Activated CD4-positive, alpha-beta memory T cell treated with anti-CD3 and anti-CD28 coated beads, Interleukin-2, amount 10 ng/mL, durations not matched to agents 7 days and 5 days (primary cell): Measurements from ENCODE around the gene IL17B. TPM values are rescaled to one million over a fixed set of nuclear protein-coding genes. Genes with fewer than 3 reads are reported as not detected.

Experiments used
- CTCF ChIA-PET: fragments of 350-600 bp; sonication (Branson Sonifier 250); formaldehyde crosslinking; loops from one replicate; lab custom pipeline; 2021; ENCODE audit warnings: antibody characterized with exemption, inconsistent platforms; lab: Charles Lee
- POLR2A ChIA-PET: fragments of 350-600 bp; sonication (Branson Sonifier 250); formaldehyde crosslinking; loops from one replicate; lab custom pipeline; 2021; ENCODE audit warnings: antibody characterized with exemption; lab: Charles Lee
- DNase-seq: peaks from one replicate; pipeline ENCODE4 v3.0.0-alpha.2; 2020
- H3K27ac Mint-ChIP-seq: one replicate; pipeline ENCODE4 v1.8.0; 2021; ENCODE audit warnings: mild to moderate bottlenecking, mixed read lengths
- H3K27me3 Mint-ChIP-seq: one replicate; pipeline ENCODE4 v1.8.0; 2021; ENCODE audit warnings: mixed read lengths
- H3K36me3 Mint-ChIP-seq: one replicate; pipeline ENCODE4 v1.8.0; 2021; ENCODE audit warnings: low read depth, mixed read lengths
- H3K4me1 Mint-ChIP-seq: one replicate; pipeline ENCODE4 v1.8.0; 2021; ENCODE audit warnings: mixed read lengths
- H3K4me3 Mint-ChIP-seq: one replicate; pipeline ENCODE4 v1.8.0; 2021; ENCODE audit warnings: mild to moderate bottlenecking, mixed read lengths
- H3K9me3 Mint-ChIP-seq: one replicate; pipeline ENCODE4 v1.8.0; 2021; ENCODE audit warnings: mixed read lengths
- total RNA-seq, 2 experiments: library from RNA; stranded (reverse); gene quantifications; one replicate each; pipeline ENCODE4 v1.2.3, GENCODE V29; 2021

IL17B gene
- total RNA-seq, 2 experiments from 2014 or later = not detected

DNA sequence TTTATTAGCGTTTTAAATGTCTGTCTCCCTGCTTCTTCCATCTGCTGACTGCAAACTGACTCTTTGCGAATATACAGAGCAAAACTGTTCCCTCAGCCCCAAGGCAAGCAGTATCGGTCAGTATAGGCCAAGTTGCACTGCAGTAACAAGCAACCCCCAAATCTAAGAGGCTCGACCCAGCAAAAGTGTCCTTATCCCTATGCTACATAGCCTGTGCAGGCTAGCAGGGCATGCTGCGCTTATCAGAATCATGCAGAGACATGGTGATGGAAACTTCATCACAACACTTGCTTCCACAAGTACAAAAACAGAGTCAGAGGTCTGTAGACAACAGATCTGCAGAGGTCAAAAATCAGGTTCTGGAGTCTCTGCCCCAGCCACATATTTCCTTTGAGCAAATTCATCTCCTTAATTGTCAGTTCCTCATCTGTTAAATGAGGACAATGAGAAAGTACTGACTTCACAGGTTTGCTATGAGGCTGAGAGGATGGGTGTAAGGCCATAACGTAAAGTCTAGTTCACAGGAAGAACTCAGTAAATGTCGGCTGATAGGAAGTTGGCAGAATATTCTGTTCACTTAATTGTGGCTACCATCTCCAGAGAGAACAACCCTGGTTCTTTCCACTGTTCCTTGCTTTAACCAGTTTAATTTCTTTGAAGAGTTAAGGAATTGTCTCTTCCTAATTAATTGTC lies 9.6 kb upstream of the IL17B start:
- Mint-ChIP-seq H3K4me1 (peaks cover 2% of the 10 kb centered on the region), H3K27me3 (peaks cover 6% of the 10 kb centered on the region), H3K27ac (no peak overlapping the region), H3K9me3 (no peaks in the 10 kb centered on the region), H3K36me3 (no peaks in the 10 kb centered on the region), H3K4me3 (no peak overlapping the region)
- no peak for DNase-seq
- POLR2A ChIA-PET = no interaction called here
- CTCF ChIA-PET = interaction anchor here (1.2 to 2.0 kb wide), 3 partner anchors 21 to 74 kb away, joined by 3 to 9 read pairs (median 5); no protein-coding TSS in a partner anchor

DNA sequence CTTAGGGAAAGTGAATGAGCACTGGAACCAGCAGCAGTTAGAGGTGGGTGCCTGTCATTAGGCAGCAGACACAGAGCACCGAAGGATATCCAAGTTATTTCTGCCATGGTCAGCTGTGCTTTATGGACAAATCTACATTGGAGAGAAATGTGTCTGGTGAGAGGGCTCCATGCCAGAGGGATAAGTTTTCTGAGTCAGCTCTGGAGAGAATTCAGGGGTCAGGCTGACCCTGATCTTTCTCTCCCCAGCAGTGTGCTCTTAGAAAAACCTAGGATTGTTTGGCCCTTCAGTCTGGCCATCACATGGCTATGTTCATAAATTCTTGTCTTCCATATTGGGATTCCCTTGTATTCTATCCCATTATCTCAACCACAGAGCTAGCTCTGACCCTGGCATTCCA lies 8.9 kb upstream of the IL17B start:
- Mint-ChIP-seq H3K27ac (no peak overlapping the region), H3K4me3 (no peak overlapping the region), H3K9me3 (no peaks in the 10 kb centered on the region), H3K36me3 (no peaks in the 10 kb centered on the region), H3K4me1 (peaks cover 2% of the 10 kb centered on the region), H3K27me3 (peaks cover 6% of the 10 kb centered on the region)
- CTCF ChIA-PET = interaction anchor here (0.8 to 2.5 kb wide), 5 partner anchors 9 to 177 kb away, joined by 3 to 10 read pairs (median 5); partner anchors contain the start of gene IL17B
- no peak for DNase-seq
- POLR2A ChIA-PET = no interaction called here

GRCh38 chr5:149387081-149387631 lies 8.1 kb upstream of the IL17B start:
- Mint-ChIP-seq H3K4me1 (peaks cover 2% of the 10 kb centered on the region), H3K36me3 (no peaks in the 10 kb centered on the region), H3K27ac (no peak overlapping the region), H3K9me3 (no peaks in the 10 kb centered on the region), H3K27me3 (peaks cover 6% of the 10 kb centered on the region), H3K4me3 (no peak overlapping the region)
- no peak for DNase-seq
- ChIA-PET CTCF (interaction anchor here (0.8 to 2.5 kb wide), 5 partner anchors 8 to 178 kb away, joined by 3 to 10 read pairs (median 6); partner anchors contain the start of gene IL17B), POLR2A (interaction anchor here (0.7 kb wide), 1 partner anchor 124 kb away, joined by 3 read pairs; no protein-coding TSS in a partner anchor)

- DNase-seq = no peak
- H3K27me3 Mint-ChIP-seq = peaks cover 8% of the 10 kb centered on the region
- H3K4me1 Mint-ChIP-seq = peaks cover 2% of the 10 kb centered on the region
- H3K9me3 Mint-ChIP-seq = no peaks in the 10 kb centered on the region
- H3K4me3 Mint-ChIP-seq = no peak overlapping the region
- H3K36me3 Mint-ChIP-seq = no peaks in the 10 kb centered on the region
- no peak overlapping the region for H3K27ac Mint-ChIP-seq
- ChIA-PET POLR2A (no interaction called here), CTCF (interaction anchor here (1.0 to 3.1 kb wide), 4 partner anchors 14 to 179 kb away, joined by 3 to 13 read pairs (median 8); no protein-coding TSS in a partner anchor)
Measured at GRCh38 chr5:149386166-149386565, 7.1 kb upstream of the IL17B start.

DNA sequence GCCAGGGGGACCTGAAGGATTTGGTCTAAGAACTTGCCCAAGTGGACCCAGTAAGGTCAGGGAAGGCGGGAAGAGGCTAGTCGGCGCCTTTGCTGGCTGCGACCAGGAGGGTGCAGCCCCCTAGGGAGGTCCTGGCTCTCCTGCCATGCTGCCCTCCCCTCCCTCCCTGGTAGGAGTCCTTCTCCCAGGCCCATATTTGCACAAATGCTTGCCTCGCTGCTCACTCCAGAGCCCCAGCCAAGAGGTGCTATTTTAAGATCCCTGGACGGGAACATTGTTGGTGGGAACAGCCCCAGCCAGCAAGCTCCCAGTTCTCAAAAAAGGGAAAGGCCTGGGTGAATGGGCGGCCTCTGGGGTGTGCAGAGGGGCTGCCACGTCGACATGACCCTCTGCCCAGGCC lies 4.3 kb upstream of the IL17B start:
- Mint-ChIP-seq H3K27ac (no peak overlapping the region), H3K36me3 (no peaks in the 10 kb centered on the region), H3K4me3 (no peak overlapping the region), H3K4me1 (no peaks in the 10 kb centered on the region), H3K9me3 (no peaks in the 10 kb centered on the region), H3K27me3 (peaks cover 4% of the 10 kb centered on the region)
- POLR2A ChIA-PET = no interaction called here
- no peak for DNase-seq
- CTCF ChIA-PET = interaction anchor here (1.2 to 3.4 kb wide), 9 partner anchors 11 to 235 kb away, joined by 3 to 17 read pairs (median 6); partner anchors contain the start of gene GRPEL2

DNA sequence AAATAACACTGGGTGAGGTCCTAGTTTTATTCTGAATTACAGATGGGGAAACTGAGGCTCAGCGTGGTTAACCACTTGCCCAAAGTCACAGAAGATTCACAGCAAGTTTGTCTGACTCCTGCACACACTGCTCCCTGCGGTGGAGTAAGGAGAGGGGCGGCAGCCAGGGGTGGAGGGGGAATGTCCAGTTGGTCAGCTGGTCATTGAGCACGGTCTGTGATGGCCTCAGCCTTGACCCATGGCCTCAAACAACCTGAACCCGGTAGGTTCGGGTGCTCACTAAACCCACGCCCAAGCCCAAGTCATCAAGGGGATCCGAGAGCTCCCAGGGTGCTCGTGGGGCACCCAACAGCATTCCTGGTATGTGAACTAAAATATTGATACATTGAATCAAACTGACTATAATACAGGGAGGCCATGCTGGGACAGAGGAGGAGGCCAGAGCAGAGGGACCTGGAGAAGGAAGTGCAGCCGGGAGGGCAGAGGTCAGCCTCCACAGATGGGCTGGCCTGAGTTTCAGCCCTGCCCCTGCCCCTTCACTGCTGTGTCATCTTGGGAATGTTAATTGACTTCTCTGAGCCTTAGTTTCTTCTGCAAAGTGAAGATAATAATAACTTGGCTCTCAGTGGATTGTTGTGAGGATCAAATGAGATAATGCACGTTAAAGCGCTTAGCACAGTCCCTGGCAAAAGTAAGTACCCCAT lies 3.6 kb upstream of the IL17B start:
- no peak for DNase-seq
- ChIA-PET CTCF (interaction anchor here (0.7 to 4.4 kb wide), 13 partner anchors 8 to 235 kb away, joined by 3 to 39 read pairs (median 5); partner anchors contain the start of gene GRPEL2), POLR2A (no interaction called here)
- Mint-ChIP-seq H3K36me3 (no peaks in the 10 kb centered on the region), H3K27ac (no peak overlapping the region), H3K27me3 (peaks cover 1% of the 10 kb centered on the region), H3K4me3 (no peak overlapping the region), H3K4me1 (no peaks in the 10 kb centered on the region), H3K9me3 (no peaks in the 10 kb centered on the region)

DNA sequence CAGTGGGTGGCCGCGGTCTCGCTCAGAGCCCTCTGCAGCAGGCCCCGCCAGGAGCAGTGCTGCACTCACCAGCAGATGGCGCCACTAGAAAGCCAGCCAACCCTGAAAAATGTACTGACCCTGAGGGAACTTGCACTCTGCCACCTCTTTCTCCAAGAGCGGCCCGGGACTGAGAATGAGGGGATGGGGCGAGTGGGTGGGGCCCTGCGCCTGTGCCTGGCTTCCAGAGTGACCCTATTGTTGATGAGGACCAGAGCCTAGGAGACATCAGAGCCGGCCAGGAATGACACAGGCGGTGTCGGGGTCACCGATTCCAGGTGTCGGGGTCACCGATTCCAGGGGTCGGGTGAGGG lies 2.9 kb upstream of the IL17B start:
- Mint-ChIP-seq H3K27me3 (peaks cover 1% of the 10 kb centered on the region), H3K27ac (no peak overlapping the region), H3K9me3 (no peaks in the 10 kb centered on the region), H3K36me3 (no peaks in the 10 kb centered on the region), H3K4me3 (no peak overlapping the region), H3K4me1 (no peaks in the 10 kb centered on the region)
- ChIA-PET CTCF (interaction anchor here (0.7 to 4.4 kb wide), 16 partner anchors 9 to 236 kb away, joined by 3 to 39 read pairs (median 4); partner anchors contain the start of gene PCYOX1L), POLR2A (interaction anchor here (0.7 to 1.3 kb wide), 2 partner anchors 24 to 180 kb away, joined by 3 to 5 read pairs; partner anchors contain the start of gene PCYOX1L)
- DNase-seq = peak; percentile 75

DNA sequence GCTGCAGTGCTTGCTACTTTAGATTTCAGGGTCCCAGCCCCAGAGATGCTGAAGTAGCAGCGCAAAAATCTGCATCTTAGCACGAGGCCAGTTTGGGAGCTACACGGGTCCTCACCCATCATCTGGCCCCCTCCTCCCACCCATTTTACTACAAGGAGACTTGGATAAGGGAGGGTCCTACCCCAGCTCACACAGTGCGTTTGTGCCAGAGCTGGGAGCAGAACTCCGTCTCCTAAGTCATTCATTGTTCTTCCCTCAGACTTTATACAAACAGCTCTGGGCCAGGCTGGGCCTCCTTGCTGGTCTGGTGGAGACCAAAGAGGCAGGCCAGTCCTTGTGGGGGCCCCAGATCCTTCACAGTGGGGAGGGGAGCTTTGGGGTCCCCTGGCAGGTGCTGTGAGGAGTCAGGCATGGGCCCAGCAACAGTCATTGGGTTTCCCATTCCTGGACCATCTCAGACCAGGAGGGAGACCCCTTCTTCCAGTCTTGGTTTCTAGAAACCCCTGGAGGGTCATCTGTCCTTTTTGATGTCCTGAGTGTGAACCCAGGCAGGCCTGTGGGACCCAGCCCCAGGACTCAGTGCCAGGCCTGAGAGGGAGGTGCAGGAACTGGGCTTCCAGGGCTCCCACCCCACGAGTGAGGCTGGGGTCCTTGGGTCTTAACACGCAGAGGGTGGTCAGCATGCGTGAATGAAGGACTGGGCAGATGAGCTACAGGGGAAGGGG lies 2.3 kb upstream of the IL17B start:
- DNase-seq = no peak
- peaks cover 1% of the 10 kb centered on the region for H3K27me3 Mint-ChIP-seq
- no peaks in the 10 kb centered on the region for H3K4me1 Mint-ChIP-seq

DNA sequence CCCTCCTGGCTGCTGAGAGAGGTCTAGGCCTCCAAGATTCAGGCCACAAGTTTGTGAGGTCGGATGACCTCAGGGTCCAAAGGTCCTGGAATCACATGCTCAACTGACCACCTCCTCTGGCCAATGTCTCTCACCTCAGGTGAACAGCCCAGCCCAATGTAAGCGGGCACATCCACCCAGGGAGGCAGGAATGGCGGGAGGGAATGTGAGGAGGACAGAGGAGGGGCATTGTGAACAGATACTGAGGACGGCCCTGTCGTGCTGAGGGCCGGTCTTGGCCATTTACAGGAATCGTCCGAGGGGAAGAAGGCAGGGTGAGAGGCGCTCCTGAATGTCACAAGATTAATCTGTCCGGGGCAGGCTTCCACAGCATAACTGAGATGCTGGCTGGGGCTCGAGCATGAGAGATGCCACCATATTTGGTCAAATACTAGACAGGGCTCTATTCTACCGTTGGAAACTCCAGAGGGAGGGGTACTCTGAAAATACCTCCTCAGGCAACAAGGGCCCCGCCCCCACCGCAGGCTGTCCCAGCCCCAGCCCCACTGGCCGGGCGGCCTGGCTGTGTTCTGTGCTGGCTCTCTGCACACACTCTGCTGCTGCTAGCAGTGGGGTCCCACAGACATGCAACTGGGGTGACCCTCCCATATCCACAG lies 1.5 kb upstream of the IL17B start:
- Mint-ChIP-seq H3K36me3 (no peaks in the 10 kb centered on the region), H3K4me3 (no peak overlapping the region), H3K4me1 (no peaks in the 10 kb centered on the region), H3K27me3 (peaks cover 1% of the 10 kb centered on the region), H3K27ac (no peak overlapping the region), H3K9me3 (no peaks in the 10 kb centered on the region)
- CTCF ChIA-PET = interaction anchor here (0.7 to 4.4 kb wide), 11 partner anchors 8 to 203 kb away, joined by 3 to 39 read pairs (median 6); partner anchors contain the start of gene PCYOX1L
- DNase-seq = no peak
- POLR2A ChIA-PET = interaction anchor here (1.3 kb wide), 1 partner anchor 181 kb away, joined by 5 read pairs; no protein-coding TSS in a partner anchor

More for the DNA sequence above, 2.3 kb upstream of the IL17B start:
- Mint-ChIP-seq H3K36me3 (no peaks in the 10 kb centered on the region), H3K9me3 (no peaks in the 10 kb centered on the region), H3K27ac (no peak overlapping the region), H3K4me3 (no peak overlapping the region)
- CTCF ChIA-PET = interaction anchor here (0.7 to 4.4 kb wide), 11 partner anchors 9 to 237 kb away, joined by 3 to 39 read pairs (median 5); partner anchors contain the start of gene PCYOX1L
- POLR2A ChIA-PET = interaction anchor here (0.7 to 1.3 kb wide), 2 partner anchors 23 to 180 kb away, joined by 3 to 5 read pairs; partner anchors contain the start of gene PCYOX1L

DNA sequence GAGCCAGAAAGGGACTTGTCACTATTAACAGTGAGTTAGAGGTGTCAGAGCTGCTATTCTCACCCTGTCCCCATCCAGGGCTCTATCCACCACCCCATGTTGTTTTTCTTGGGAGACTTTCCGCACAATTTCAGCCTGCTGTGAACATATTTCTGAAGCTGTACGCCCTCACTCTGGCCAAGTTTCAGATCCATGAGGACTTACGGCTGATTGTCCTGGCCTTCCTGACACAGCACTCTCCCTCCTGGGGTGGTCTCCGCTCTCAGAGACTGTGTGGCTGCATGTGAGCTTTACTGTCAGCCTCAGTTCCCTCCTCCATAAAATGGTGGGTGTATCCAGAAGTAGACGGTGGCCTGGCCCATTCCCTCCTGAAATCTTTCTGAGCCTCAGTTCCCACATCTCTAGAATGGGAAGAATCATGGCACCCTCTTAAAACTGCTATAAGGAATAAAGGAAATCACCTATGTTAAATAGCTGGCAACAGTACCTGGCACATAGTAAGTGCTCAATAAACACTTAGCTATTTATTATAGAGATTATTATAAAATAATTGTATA lies 804 bp upstream of the IL17B start:
- Mint-ChIP-seq H3K27me3 (peaks cover 1% of the 10 kb centered on the region), H3K4me3 (no peak overlapping the region), H3K27ac (no peak overlapping the region), H3K4me1 (no peaks in the 10 kb centered on the region), H3K9me3 (no peaks in the 10 kb centered on the region), H3K36me3 (no peaks in the 10 kb centered on the region)
- ChIA-PET CTCF (interaction anchor here (0.8 to 4.4 kb wide), 7 partner anchors 8 to 186 kb away, joined by 3 to 39 read pairs (median 5); no protein-coding TSS in a partner anchor), POLR2A (no interaction called here)
- no peak for DNase-seq

DNA sequence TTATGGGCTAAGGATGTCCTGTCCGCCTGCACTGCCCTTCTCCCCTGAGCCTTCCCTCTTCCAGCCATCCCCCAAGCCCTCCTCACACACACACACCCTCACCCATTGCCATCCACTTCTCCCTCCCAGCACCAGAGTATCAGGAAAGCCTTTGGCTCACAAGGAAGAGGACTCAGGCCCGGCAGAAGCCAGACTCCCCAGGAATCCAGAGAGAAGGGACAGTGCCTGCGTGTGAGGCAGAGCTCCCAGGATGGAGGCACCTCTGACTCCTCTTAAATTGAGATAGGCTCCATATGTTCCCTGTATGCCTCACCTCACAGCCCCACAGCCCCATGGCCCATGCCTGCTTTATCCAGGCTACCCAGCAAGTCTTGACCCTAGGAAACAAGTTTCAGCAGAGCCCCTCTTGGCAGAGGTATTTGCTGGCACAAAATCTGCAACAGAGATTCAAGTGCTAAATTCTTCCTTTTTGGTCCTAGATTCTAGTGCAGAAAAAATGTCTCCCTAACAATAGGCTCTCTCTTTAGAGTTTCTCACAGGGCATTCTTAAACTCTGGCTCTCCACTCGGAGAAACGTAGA lies 761 bp downstream of the IL17B start:
- H3K4me1 Mint-ChIP-seq = no peaks in the 10 kb centered on the region

More for the DNA sequence above, 761 bp downstream of the IL17B start:
- ChIA-PET CTCF (no interaction called here), POLR2A (no interaction called here)
- peaks cover 1% of the 10 kb centered on the region for H3K27me3 Mint-ChIP-seq
- H3K36me3 Mint-ChIP-seq = no peaks in the 10 kb centered on the region
- no peaks in the 10 kb centered on the region for H3K9me3 Mint-ChIP-seq
- no peak overlapping the region for H3K27ac Mint-ChIP-seq
- no peak for DNase-seq
- H3K4me3 Mint-ChIP-seq = no peak overlapping the region
